ENCODE results near the gene FUT7. TPM values are rescaled to one million over a fixed set of nuclear protein-coding genes. Genes with fewer than 3 reads are reported as not detected.
"Not testable (repeated sequence)": the region's sequence is repeated elsewhere in the genome, so short reads cannot be mapped to it uniquely, and the experiment has no call there.

FUT7 gene
- total RNA-seq, 3 donors from 2014 or later, result 0.14 to 0.27 TPM; not detected in 1

GRCh38 chr9:137034039-137034708 lies 2.3 kb upstream of the FUT7 start:
- intact Hi-C loops (cut with DNase I, micrococcal nuclease), result loop anchor here in 1 of 2 donors (5.0 kb wide), 1 partner anchor 252 kb away; no protein-coding TSS in a partner anchor
- H3K36me3 ChIP-seq (ENCODE audit: low read depth), result no peaks in the 10 kb centered on the region
- TF ChIP-seq, protein P1, sequence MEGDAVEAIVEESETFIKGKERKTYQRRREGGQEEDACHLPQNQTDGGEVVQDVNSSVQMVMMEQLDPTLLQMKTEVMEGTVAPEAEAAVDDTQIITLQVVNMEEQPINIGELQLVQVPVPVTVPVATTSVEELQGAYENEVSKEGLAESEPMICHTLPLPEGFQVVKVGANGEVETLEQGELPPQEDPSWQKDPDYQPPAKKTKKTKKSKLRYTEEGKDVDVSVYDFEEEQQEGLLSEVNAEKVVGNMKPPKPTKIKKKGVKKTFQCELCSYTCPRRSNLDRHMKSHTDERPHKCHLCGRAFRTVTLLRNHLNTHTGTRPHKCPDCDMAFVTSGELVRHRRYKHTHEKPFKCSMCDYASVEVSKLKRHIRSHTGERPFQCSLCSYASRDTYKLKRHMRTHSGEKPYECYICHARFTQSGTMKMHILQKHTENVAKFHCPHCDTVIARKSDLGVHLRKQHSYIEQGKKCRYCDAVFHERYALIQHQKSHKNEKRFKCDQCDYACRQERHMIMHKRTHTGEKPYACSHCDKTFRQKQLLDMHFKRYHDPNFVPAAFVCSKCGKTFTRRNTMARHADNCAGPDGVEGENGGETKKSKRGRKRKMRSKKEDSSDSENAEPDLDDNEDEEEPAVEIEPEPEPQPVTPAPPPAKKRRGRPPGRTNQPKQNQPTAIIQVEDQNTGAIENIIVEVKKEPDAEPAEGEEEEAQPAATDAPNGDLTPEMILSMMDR (IDR thresholded peaks at IDR 0.05), result no peak
- no peaks in the 10 kb centered on the region for H3K9me3 ChIP-seq
- no peak overlapping the region for H3K4me3 ChIP-seq
- DNase-seq (peak in 2 of 3 donors; percentile 69 to 85), ATAC-seq (peak; percentile 64)
- peaks cover 30% of the 10 kb centered on the region for H3K4me1 ChIP-seq (ENCODE audit: low read depth)

DNA sequence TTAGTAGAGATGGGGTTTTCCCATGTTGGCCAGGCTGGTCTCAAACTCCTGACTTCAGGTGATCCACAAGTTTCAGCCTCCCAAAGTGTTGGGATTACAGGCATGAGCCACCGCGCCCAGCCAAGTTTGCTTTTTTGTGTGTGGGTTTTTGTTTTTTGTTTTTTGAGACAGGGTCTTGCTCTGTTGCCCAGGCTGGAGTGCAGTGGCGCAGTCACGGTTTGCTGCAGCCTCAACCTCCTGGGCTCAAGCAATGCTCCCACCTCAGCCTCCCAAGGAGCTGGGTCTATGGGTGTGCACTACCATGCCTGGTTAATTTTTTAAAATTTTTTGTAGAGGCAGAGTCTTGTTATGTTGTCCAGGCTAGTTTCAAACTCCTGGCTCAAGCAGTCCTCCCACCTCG lies 1.6 kb upstream of the FUT7 start:
- not testable (repeated sequence) for H3K9me3 ChIP-seq; ATAC-seq; H3K4me3 ChIP-seq; H3K36me3 ChIP-seq (ENCODE audit: low read depth); DNase-seq
- intact Hi-C loops (cut with DNase I, micrococcal nuclease), result loop anchor here in 1 of 2 donors (5.0 kb wide), 1 partner anchor 251 kb away; no protein-coding TSS in a partner anchor
- peaks cover 37% of the 10 kb centered on the region for H3K4me1 ChIP-seq (ENCODE audit: low read depth)

- DNase-seq (peak in 1 of 3 donors; percentile 76), ATAC-seq (no peak)
- no peaks in the 10 kb centered on the region for H3K36me3 ChIP-seq (ENCODE audit: low read depth)
- intact Hi-C loops (cut with DNase I, micrococcal nuclease), result loop anchor here in 1 of 2 donors (5.0 kb wide), 1 partner anchor 251 kb away; no protein-coding TSS in a partner anchor
- H3K9me3 ChIP-seq, result no peaks in the 10 kb centered on the region
- peaks cover 38% of the 10 kb centered on the region for H3K4me1 ChIP-seq (ENCODE audit: low read depth)
- TF ChIP-seq, protein P1 (IDR thresholded peaks at IDR 0.05), result no peak
- no peak overlapping the region for H3K4me3 ChIP-seq
These were observed 970 bp upstream of the FUT7 start for GRCh38 chr9:137032858-137033257.

GRCh38 chr9:137030538-137031527 lies 1.1 kb downstream of the FUT7 start:
- ATAC-seq (no peak), DNase-seq (peak in 1 of 3 donors; percentile 86)
- intact Hi-C loops (cut with DNase I, micrococcal nuclease), result loop anchor here in 1 of 2 donors (5.0 kb wide), 1 partner anchor 249 kb away; no protein-coding TSS in a partner anchor
- Histone ChIP-seq H3K9me3 (no peaks in the 10 kb centered on the region), H3K4me1 (ENCODE audit: low read depth) (peaks cover 54% of the 10 kb centered on the region), H3K4me3 (no peak overlapping the region), H3K36me3 (ENCODE audit: low read depth) (no peaks in the 10 kb centered on the region)
- TF ChIP-seq, protein P1 (IDR thresholded peaks at IDR 0.05), result no peak

DNA sequence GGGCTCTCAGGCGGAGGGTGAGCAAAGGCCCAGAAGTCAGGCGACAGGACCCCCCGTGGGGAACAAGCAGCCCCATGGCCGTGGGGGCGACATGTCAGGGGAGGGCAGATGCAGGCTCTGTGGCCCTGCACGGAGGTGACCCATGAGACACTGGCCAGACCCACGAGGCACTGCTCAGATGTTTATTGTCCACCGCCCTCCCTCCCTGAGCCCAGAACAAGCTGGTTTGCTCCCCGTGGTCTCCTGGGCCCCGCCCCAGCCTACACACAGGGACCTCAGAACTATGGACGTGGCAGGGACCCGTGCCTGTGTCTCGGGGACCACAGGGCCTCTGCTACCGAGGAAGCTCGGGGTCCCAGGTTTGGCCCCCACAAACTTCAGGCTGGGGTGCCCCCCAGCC lies 1.9 kb downstream of the FUT7 start:
- no peaks in the 10 kb centered on the region for H3K36me3 ChIP-seq (ENCODE audit: low read depth)
- TF ChIP-seq, protein P1 (IDR thresholded peaks at IDR 0.05), result no peak
- no peaks in the 10 kb centered on the region for H3K9me3 ChIP-seq
- ATAC-seq (no peak), DNase-seq (no peak)
- intact Hi-C loops (cut with DNase I, micrococcal nuclease), result loop anchor here in 1 of 2 donors (5.0 kb wide), 1 partner anchor 248 kb away; no protein-coding TSS in a partner anchor
- H3K4me1 ChIP-seq (ENCODE audit: low read depth), result peaks cover 48% of the 10 kb centered on the region
- no peak overlapping the region for H3K4me3 ChIP-seq
